Cerebellar cortex (tissue), 1 donor: ENCODE data around the gene MGME1.

Experiments
- DNase-seq: peaks from one replicate; pipeline ENCODE4 v3.0.0-alpha.2; 2015; ENCODE audit warnings: low spot score

Gene MGME1

DNA sequence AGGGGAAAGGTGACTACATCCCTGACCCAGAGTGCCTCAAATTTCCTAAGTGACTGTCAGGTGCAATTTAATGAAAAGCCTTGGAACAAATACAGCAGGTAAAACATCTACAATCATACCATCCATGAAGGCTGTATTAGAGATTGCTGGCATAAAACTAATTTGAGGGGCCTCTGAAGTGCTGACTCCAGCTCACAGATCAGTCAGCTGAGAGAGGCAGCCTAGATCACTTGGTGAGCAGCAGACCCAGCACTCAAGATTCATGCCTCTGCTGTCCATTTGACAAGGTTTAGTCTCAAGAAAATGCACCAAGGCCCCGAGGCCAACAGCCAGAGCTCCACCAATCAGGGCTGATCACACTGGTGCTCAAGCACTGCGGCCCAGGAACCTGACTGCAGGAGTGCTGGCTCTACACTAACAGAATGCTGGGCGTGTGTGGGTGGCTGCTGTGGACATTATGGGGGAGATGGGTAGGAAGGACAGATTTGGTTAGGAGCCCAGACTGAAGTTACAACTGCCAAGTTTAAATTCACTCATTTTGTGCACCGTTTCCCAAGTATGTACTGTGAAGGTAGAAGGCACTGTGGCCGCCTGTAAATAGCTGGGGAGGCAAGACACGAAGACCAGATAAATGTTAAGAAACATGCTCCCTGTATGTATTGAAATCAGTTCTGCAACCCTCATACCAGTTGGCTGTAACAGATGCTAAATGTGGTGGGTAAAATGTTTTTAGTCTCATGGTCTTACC lies 28.4 kb upstream of the MGME1 start:
- peak; percentile 50 for DNase-seq

- no peak for DNase-seq
Measured at GRCh38 chr20:17941087-17941825, 27.6 kb upstream of the MGME1 start.

DNA sequence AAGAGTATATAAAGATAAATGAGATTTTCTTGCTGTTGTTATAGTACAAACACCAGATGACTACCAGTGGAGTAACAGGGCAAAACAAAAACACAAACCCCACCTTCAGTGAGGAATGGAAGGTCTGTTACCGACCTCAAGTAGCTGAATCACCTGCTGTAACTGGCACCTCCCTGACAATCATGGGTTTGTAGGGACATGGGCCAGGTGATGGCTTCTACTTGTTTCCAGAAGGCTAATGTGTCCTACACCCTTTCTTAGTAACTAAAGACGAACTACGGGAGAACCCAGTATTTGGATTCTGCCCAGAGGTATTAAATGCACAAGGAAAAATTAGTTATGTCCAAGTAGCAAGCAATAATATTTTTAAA lies 27.0 kb upstream of the MGME1 start:
- no peak for DNase-seq

GRCh38 chr20:17943343-17943742 lies 25.5 kb upstream of the MGME1 start:
- DNase-seq = no peak

DNA sequence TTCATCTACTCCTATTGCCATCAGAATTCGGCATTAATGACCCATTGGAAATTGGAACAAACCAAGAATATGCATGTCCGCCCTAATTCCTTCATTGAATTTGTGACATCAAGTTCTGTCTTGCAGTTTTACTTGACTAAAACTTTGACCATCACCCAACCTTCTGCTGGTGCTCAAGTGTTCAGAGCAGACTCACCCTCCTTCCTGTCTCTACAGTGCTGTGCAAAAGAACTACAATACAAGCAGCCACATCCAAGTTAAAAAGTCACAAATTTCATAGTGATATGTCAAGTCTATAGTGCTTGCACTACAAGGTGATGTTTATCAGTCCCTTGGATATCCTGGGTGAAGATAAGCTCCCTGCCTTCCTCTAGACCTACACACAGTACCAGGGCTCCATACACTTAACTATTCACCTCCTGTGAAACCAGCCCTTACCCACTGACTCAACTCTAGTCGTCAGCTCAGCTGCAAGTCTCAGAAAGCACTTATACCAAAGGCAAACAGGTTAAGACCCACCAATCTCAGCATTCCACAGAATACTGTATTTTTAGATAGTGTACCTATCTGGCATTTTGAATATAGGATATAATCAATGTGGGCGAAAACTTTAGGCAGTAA lies 23.9 kb upstream of the MGME1 start:
- no peak for DNase-seq

GRCh38 chr20:17946040-17946439 lies 22.8 kb upstream of the MGME1 start:
- no peak for DNase-seq

- DNase-seq = no peak
Measured at GRCh38 chr20:17946572-17947473, 22.0 kb upstream of the MGME1 start.

DNA sequence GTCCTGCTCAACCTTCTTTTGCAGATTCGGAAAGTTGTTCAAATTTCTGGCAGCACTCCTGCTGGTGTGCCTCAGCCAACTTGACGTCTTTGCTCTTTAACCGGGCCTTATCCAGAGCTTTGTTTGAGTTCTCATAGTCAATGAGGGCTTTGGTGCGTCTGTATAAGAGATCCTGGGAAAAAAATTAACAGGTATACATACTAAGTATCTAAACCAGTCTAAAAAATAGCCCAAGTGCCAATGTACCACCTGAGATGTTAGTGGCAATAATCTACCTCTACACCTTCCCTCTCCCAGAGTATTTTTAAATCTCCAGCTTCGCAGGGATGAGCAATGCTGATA lies 21.4 kb upstream of the MGME1 start:
- no peak for DNase-seq

- no peak for DNase-seq
Measured at GRCh38 chr20:17948442-17948841, 20.4 kb upstream of the MGME1 start.

DNA sequence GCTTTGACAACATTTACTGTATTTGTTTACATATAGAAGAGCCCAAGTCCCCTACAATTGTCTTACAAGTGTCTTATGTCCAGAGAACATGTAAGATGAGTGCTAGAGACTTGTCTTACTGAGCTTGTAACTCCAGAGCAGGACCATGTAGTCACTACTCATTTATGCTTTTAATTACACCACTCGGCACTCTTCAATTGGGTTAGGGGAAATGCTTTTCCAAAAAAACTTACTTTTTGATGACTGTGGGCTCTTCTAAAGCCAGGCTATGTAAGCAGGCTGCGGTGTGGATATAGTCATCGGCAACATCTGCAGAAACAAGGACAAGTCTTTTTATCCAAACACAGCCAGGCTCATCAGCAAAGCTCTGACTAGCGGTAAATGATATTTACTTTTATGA lies 18.9 kb upstream of the MGME1 start:
- DNase-seq = no peak

- no peak for DNase-seq
Measured at GRCh38 chr20:17950670-17951069, 18.1 kb upstream of the MGME1 start.

DNA sequence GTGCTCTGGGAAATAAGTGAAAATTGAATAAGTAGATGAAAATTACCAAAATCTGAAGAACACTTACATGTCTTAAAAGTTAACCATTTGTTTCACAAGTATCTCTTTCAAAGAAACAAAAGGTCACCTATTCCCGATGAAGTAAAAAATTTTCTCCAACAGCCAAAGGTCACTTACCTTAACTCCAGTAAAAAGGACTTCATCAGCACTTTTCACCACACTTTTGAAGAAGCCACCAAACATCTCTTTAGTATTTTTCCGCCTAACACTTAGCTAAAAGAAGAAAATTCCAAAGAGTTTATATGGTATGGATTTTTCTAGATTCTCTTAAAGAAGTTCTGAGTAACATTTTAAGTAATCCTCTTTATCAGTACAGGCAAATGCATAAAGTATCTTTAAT lies 17.5 kb upstream of the MGME1 start:
- no peak for DNase-seq

GRCh38 chr20:17952692-17953684 lies 15.8 kb upstream of the MGME1 start:
- DNase-seq = no peak

DNA sequence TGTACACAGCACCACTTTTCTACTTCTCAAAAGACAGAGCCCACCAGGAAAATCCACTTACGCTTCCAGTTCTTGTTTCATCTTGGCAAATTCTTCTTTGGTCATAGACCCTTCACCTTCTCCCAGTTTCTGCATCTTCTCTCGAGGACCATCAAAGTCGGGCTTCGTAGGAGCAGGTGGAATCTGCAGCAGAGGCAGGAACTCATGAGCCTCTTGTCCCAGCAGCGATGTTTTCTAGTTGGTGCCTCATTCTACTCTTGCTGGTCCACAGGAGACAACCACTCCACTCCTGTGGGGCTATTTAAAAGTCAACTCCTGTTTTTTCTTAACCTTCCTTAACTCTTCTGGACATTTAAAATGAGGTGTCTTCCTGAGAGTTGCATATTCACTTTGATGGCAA lies 14.9 kb upstream of the MGME1 start:
- DNase-seq = no peak

- no peak for DNase-seq
Measured at GRCh38 chr20:17955302-17955701, 13.5 kb upstream of the MGME1 start.

DNA sequence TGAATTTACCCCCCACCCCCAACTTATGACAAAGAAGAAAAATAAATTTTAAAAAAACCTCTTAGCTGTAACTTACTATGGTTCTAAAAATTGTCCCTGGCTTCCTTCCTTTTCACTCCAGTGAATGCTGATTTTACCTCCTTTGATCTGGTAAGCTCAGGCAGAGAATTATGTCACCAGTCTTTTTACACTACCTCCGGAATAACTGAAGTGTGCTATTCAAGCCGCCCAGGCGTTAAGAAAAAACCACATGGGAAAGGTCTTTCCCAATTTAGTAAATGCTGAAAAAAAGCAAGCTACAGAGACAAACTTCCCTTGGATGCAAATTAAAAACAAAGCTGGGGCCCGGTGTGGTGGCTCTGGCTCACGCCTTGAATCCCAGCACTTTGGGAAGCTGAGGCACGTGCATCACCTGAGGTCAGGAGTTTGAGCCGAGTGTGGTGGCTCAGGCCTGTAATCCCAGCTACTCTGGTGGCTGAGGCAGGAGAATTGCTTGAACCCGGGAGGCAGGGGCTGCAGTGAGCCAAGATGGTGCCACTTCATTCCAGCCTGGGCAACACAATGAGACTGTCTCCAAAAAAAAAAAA lies 12.6 kb upstream of the MGME1 start:
- DNase-seq = no peak

DNA sequence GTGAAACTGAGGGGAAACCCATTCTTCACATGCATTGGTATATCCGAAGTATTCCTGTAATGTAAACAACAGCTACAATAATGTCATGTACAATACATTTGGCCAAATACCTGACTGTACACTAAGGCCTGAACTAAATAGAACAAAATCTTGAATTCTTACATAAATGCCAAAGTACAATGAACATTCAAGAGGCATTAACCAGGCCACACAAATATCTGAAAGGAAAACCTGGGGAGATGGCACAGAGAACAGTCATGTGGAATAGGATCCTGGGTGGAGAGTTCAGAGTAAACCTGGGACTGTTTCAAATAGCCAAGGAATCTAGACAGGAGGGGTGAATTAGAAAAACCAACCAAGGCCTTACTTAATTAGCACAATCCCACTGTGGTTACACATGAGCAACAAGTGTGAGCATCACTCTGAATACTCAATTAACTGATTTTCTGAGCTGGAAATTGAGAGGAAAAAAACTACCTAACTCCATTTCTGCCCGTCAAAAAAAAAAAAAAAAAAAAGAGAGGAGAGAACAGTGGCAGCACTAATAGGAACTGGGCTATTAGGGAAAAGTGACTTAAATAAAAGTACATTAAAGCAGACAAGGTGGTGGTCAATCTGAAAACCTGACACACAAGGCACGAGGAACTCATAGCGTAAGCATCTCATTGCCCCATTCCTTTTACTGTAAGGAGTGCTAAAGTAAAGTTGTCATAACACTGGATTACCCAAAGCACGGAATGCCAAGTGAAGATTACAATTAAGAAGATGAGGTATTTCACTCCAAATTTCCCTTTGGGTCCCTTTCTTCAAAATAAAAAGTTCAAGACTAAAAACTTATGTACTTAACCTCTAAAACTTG lies 11.1 kb upstream of the MGME1 start:
- DNase-seq = no peak

DNA sequence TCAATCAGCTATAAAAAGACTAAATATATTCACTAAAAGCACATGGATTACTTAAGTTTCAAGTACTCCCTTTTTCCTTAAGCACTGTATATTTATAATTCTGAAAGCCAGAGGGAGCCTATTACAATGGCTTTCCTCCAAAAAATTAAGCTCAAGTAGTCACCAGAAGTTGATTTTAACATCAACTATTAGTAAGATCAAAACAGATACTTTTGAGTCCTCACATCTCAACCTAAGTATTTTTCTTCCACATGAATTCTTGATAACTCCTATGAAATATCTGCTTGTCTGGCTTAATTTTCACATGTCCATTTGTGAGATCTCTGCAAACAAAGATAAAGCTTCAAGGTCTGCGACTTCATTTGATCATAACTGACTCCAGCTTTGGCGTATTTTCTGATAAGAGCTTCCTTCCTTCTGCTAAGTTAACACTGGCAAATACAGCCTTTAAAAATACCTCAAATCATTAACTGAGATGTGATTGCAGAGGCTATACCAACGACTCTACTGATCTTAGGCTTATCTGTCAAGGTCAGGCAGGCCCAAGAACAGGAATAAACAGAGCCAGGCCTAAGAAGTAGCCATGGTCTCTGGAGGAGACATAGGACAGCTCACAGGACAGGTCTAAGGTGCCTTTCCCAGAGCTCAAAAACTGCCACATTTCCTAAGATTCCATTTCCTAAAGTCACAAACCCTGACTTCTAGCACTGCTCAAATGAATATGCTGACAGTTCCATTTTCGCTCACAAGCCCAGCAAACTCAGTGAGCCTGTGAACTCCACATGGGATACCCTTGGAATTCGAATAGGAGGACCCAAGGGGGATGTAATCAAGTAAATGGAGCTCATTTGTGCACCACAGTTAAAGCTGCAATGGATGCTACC lies 10.2 kb upstream of the MGME1 start:
- DNase-seq = no peak

GRCh38 chr20:17959257-17959627 lies 9.6 kb upstream of the MGME1 start:
- DNase-seq = no peak
